IPS-NIHi11 (cell line): ENCODE data around the gene USP17L20.
"Not testable (repeated sequence)": the region's sequence is repeated elsewhere in the genome, so short reads cannot be mapped to it uniquely, and the experiment has no call there.

Source experiments
- DNase-seq: peaks from one replicate; pipeline ENCODE4 v3.0.0; 2012; ENCODE audit warnings: mixed read lengths, low spot score

The USP17L20 gene

DNA sequence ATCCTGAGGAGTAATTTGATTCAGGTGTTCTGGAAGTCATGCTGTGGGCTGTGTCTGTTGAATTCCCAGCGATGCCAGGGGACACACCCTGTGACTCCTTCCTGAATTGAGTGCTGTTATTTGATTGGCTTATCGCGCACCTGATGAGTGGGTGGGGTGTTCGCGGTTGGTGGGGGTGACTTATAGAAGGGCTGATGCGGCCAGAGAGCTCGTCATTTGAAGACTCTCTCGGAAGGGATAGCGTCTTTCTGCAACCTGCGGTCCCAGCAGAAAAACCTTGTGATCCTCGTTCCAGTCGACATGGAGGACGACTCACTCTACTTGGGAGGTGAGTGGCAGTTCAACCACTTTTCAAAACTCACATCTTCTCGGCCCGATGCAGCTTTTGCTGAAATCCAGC, at the start of gene USP17L20:
USP17L20 (plus strand) TSS at position 301 of the 400 bp plus-strand sequence; CDS start at position 301, 0 bp downstream.
- not testable (repeated sequence) for DNase-seq

GRCh38 chr4:9210357-9210756, 47.6 kb upstream of the USP17L20 start, which contains the start of gene USP17L10:
Gene USP17L10 (plus strand): TSS chr4:9210657. CDS start chr4:9210657, 0 bp downstream.
- DNase-seq: not testable (repeated sequence)

DNA sequence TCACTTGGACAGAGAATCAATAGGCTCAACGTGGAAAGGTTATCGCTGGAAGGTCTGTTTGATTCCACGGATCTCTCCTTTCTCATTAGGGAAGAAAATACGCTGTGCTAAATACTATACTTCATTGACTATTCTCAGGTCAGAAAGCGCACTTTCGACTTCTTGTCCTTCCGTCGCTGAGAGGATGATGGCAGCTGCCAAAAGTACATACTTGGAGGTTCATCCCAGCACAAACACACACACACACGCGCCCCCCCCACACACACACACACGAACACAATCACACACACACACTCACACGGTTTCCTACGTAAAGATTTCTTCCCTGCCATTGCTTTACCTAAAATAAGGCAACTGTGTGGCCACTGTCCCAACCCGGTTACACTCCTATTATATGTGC, 43.2 kb upstream of the USP17L20 start:
- DNase-seq: not testable (repeated sequence)

GRCh38 chr4:9215105-9215504, 42.8 kb upstream of the USP17L20 start, which contains the start of gene USP17L11:
Gene USP17L11 (plus strand): TSS chr4:9215405. CDS start chr4:9215405, 0 bp downstream.
- DNase-seq: not testable (repeated sequence)

DNA sequence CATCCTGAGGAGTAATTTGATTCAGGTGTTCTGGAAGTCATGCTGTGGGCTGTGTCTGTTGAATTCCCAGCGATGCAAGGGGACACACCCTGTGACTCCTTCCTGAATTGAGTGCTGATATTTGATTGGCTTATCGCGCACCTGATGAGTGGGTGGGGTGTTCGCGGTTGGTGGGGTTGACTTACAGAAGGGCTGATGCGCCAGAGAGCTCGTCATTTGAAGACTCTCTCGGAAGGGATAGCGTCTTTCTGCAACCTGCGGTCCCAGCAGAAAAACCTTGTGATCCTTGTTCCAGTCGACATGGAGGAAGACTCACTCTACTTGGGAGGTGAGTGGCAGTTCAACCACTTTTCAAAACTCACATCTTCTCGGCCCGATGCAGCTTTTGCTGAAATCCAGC, 38.1 kb upstream of the USP17L20 start, which contains the start of gene USP17L12:
USP17L12 (plus strand) TSS at position 301 of the 400 bp plus-strand sequence; CDS start at position 301, 0 bp downstream.
- DNase-seq: not testable (repeated sequence)

DNA sequence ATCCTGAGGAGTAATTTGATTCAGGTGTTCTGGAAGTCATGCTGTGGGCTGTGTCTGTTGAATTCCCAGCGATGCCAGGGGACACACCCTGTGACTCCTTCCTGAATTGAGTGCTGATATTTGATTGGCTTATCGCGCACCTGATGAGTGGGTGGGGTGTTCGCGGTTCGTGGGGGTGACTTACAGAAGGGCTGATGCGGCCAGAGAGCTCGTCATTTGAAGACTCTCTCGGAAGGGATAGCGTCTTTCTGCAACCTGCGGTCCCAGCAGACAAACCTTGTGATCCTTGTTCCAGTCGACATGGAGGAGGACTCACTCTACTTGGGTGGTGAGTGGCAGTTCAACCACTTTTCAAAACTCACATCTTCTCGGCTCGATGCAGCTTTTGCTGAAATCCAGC, 33.3 kb upstream of the USP17L20 start, which contains the start of gene USP17L13:
USP17L13 (plus strand) TSS at position 301 of the 400 bp plus-strand sequence; CDS start at position 301, 0 bp downstream.
- not testable (repeated sequence) for DNase-seq

- DNase-seq: not testable (repeated sequence)
These were observed 27.7 kb upstream of the USP17L20 start for GRCh38 chr4:9230249-9230648.

DNA sequence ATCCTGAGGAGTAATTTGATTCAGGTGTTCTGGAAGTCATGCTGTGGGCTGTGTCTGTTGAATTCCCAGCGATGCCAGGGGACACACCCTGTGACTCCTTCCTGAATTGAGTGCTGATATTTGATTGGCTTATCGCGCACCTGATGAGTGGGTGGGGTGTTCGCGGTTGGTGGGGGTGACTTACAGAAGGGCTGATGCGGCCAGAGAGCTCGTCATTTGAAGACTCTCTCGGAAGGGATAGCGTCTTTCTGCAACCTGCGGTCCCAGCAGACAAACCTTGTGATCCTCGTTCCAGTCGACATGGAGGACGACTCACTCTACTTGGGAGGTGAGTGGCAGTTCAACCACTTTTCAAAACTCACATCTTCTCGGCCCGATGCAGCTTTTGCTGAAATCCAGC, 23.8 kb upstream of the USP17L20 start, which contains the start of gene USP17L15:
USP17L15 (plus strand) TSS at position 301 of the 400 bp plus-strand sequence; CDS start at position 301, 0 bp downstream.
- not testable (repeated sequence) for DNase-seq

GRCh38 chr4:9238461-9238860, 19.5 kb upstream of the USP17L20 start:
- DNase-seq: not testable (repeated sequence)

GRCh38 chr4:9243579-9243978, 14.3 kb upstream of the USP17L20 start, which contains the start of gene USP17L17:
Gene USP17L17 (plus strand): TSS chr4:9243879. CDS start chr4:9243879, 0 bp downstream.
- not testable (repeated sequence) for DNase-seq

GRCh38 chr4:9247953-9248680, 9.8 kb upstream of the USP17L20 start, which contains the start of gene USP17L18:
Gene USP17L18 (plus strand): TSS chr4:9248630. CDS start chr4:9248630, 0 bp downstream.
- DNase-seq: not testable (repeated sequence)

DNA sequence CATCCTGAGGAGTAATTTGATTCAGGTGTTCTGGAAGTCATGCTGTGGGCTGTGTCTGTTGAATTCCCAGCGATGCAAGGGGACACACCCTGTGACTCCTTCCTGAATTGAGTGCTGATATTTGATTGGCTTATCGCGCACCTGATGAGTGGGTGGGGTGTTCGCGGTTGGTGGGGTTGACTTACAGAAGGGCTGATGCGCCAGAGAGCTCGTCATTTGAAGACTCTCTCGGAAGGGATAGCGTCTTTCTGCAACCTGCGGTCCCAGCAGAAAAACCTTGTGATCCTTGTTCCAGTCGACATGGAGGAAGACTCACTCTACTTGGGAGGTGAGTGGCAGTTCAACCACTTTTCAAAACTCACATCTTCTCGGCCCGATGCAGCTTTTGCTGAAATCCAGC, 4.8 kb upstream of the USP17L20 start, which contains the start of gene USP17L19:
USP17L19 (plus strand) TSS at position 301 of the 400 bp plus-strand sequence; CDS start at position 301, 0 bp downstream.
- not testable (repeated sequence) for DNase-seq

DNA sequence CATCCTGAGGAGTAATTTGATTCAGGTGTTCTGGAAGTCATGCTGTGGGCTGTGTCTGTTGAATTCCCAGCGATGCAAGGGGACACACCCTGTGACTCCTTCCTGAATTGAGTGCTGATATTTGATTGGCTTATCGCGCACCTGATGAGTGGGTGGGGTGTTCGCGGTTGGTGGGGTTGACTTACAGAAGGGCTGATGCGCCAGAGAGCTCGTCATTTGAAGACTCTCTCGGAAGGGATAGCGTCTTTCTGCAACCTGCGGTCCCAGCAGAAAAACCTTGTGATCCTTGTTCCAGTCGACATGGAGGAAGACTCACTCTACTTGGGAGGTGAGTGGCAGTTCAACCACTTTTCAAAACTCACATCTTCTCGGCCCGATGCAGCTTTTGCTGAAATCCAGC, 4.6 kb downstream of the USP17L20 start, which contains the start of gene USP17L21:
USP17L21 (plus strand) TSS at position 301 of the 400 bp plus-strand sequence; CDS start at position 301, 0 bp downstream.
- not testable (repeated sequence) for DNase-seq

DNA sequence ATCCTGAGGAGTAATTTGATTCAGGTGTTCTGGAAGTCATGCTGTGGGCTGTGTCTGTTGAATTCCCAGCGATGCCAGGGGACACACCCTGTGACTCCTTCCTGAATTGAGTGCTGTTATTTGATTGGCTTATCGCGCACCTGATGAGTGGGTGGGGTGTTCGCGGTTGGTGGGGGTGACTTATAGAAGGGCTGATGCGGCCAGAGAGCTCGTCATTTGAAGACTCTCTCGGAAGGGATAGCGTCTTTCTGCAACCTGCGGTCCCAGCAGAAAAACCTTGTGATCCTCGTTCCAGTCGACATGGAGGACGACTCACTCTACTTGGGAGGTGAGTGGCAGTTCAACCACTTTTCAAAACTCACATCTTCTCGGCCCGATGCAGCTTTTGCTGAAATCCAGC, 9.4 kb downstream of the USP17L20 start, which contains the start of gene USP17L22:
USP17L22 (plus strand) TSS at position 301 of the 400 bp plus-strand sequence; CDS start at position 301, 0 bp downstream.
- not testable (repeated sequence) for DNase-seq

DNA sequence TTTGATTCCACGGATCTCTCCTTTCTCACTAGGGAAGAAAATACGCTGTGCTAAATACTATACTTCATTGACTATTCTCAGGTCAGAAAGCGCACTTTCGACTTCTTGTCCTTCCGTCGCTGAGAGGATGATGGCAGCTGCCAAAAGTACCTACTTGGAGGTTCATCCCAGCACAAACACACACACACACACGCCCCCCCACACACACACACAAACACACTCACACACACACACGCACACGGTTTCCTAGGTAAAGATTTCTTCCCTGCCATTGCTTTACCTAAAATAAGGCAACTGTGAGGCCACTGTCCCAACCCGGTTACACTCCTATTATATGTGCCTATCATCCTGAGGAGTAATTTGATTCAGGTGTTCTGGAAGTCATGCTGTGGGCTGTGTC, 13.8 kb downstream of the USP17L20 start:
- DNase-seq: not testable (repeated sequence)
